Measurements from ENCODE around the gene SCFD2.

The SCFD2 gene

GRCh38 chr4:52911684-52912294, 454.1 kb downstream of the SCFD2 start:
- DNase-seq: peak; percentile 49

GRCh38 chr4:52910115-52910514, 455.7 kb downstream of the SCFD2 start:
- no peak for DNase-seq

GRCh38 chr4:52907510-52907909, 458.4 kb downstream of the SCFD2 start:
- DNase-seq: no peak

- DNase-seq: peak; percentile 28
Measured at GRCh38 chr4:52904421-52904820, 461.4 kb downstream of the SCFD2 start.

- DNase-seq: no peak
Measured at GRCh38 chr4:52903273-52903672, 462.6 kb downstream of the SCFD2 start.

GRCh38 chr4:52894443-52894842, 471.4 kb downstream of the SCFD2 start:
- DNase-seq: peak; percentile 86

GRCh38 chr4:52892880-52893279, 473.0 kb downstream of the SCFD2 start:
- no peak for DNase-seq

- no peak for DNase-seq
Measured at GRCh38 chr4:52891743-52892142, 474.1 kb downstream of the SCFD2 start.

GRCh38 chr4:52890521-52890791, 475.4 kb downstream of the SCFD2 start:
- DNase-seq: no peak

- DNase-seq: peak; percentile 32
Measured at GRCh38 chr4:52889778-52890520, 475.9 kb downstream of the SCFD2 start.

- no peak for DNase-seq
Measured at GRCh38 chr4:52889354-52889753, 476.5 kb downstream of the SCFD2 start.

- DNase-seq: no peak
Measured at GRCh38 chr4:52884994-52885393, 480.9 kb downstream of the SCFD2 start.

- no peak for DNase-seq
Measured at GRCh38 chr4:52883707-52884669, 481.9 kb downstream of the SCFD2 start.

- DNase-seq: no peak
Measured at GRCh38 chr4:52883183-52883621, 482.7 kb downstream of the SCFD2 start.

- no peak for DNase-seq
Measured at GRCh38 chr4:52880994-52881393, 484.9 kb downstream of the SCFD2 start.

- no peak for DNase-seq
Measured at GRCh38 chr4:52879471-52879870, 486.4 kb downstream of the SCFD2 start.

GRCh38 chr4:52877694-52878093, 488.2 kb downstream of the SCFD2 start:
- DNase-seq: no peak

- no peak for DNase-seq
Measured at GRCh38 chr4:52877036-52877435, 488.8 kb downstream of the SCFD2 start.

- DNase-seq: no peak
Measured at GRCh38 chr4:52876069-52876468, 489.8 kb downstream of the SCFD2 start.

- no peak for DNase-seq
Measured at GRCh38 chr4:52874948-52875347, 490.9 kb downstream of the SCFD2 start.

GRCh38 chr4:52873861-52874343, 492.0 kb downstream of the SCFD2 start:
- no peak for DNase-seq

GRCh38 chr4:52873191-52873590, 492.7 kb downstream of the SCFD2 start:
- DNase-seq: no peak

- DNase-seq: no peak
Measured at GRCh38 chr4:52870225-52870624, 495.6 kb downstream of the SCFD2 start.

GRCh38 chr4:52869656-52870055, 496.2 kb downstream of the SCFD2 start:
- no peak for DNase-seq

All from fibroblast of upper back skin (primary cell).